Stimulated activated naive CD4-positive, alpha-beta T cell (primary cell): ENCODE measurements around the gene COG6.

Experiments
- DNase-seq, 6 experiments: peaks; one replicate each; lab custom pipeline; 2025; lab: John Stamatoyannopoulos, UW

The COG6 gene

GRCh38 chr13:39655569-39656324, at the start of gene COG6:
Gene COG6, plus strand, starts transcription at chr13:39655662. Its CDS starts 65 bp downstream, at chr13:39655727.
- DNase-seq: peak; percentile 82 to 97 (median 92)

GRCh38 chr13:39605677-39606320, 49.7 kb upstream of the COG6 start:
- DNase-seq: no peak

- no peak for DNase-seq
Measured at GRCh38 chr13:39607876-39608275, 47.6 kb upstream of the COG6 start.

GRCh38 chr13:39612023-39612637, 43.3 kb upstream of the COG6 start:
- peak; percentile 1 to 56 (median 21) for DNase-seq

- peak in 5 of 6 experiments; percentile 1 to 51 (median 9) for DNase-seq
Measured at GRCh38 chr13:39616087-39616694, 39.3 kb upstream of the COG6 start.

GRCh38 chr13:39618561-39618960, 36.9 kb upstream of the COG6 start:
- no peak for DNase-seq

GRCh38 chr13:39623466-39623865, 32.0 kb upstream of the COG6 start:
- no peak for DNase-seq

- DNase-seq: no peak
Measured at GRCh38 chr13:39631307-39631706, 24.2 kb upstream of the COG6 start.

- no peak for DNase-seq
Measured at GRCh38 chr13:39632994-39633393, 22.5 kb upstream of the COG6 start.

GRCh38 chr13:39635564-39635963, 19.9 kb upstream of the COG6 start:
- DNase-seq: no peak

GRCh38 chr13:39637890-39638289, 17.6 kb upstream of the COG6 start:
- DNase-seq: no peak

- DNase-seq: no peak
Measured at GRCh38 chr13:39641645-39642044, 13.8 kb upstream of the COG6 start.

GRCh38 chr13:39646122-39646521, 9.3 kb upstream of the COG6 start:
- DNase-seq: no peak

GRCh38 chr13:39655041-39655568, 357 bp upstream of the COG6 start:
- DNase-seq: no peak

- DNase-seq: peak in 1 of 6 experiments; percentile 43
Measured at GRCh38 chr13:39656325-39656677, 839 bp downstream of the COG6 start.

GRCh38 chr13:39663508-39663907, 8.0 kb downstream of the COG6 start:
- DNase-seq: no peak

GRCh38 chr13:39663958-39664357, 8.5 kb downstream of the COG6 start:
- no peak for DNase-seq

GRCh38 chr13:39665763-39666162, 10.3 kb downstream of the COG6 start:
- no peak for DNase-seq

- DNase-seq: no peak
Measured at GRCh38 chr13:39670445-39670844, 15.0 kb downstream of the COG6 start.

GRCh38 chr13:39672378-39673132, 17.1 kb downstream of the COG6 start:
- no peak for DNase-seq

- no peak for DNase-seq
Measured at GRCh38 chr13:39675904-39676303, 20.4 kb downstream of the COG6 start.
